ENCODE results near the gene NRDE2.

GRCh38 chr14:90278199-90279175 is 53.3 kb downstream of the NRDE2 start:
- TF ChIP-seq CTCF (conservative IDR thresholded peaks at IDR 0.05; ENCODE audit: low read depth, low read length) (no peak), POLR2A (IDR thresholded peaks at IDR 0.05; ENCODE audit: low read depth, low read length) (no peak), MAFK (IDR thresholded peaks at IDR 0.05; ENCODE audit: low read depth, low read length) (no peak)

All from IMR-90 (cell line).